Endothelial cell of umbilical vein (primary cell): Measurements from ENCODE around the gene DDX10. TPM values are rescaled to one million over a fixed set of nuclear protein-coding genes. Genes with fewer than 3 reads are reported as not detected.

Source experiments
- BruUV-seq: library from RNA; stranded (reverse); fragments of 400-500 nt; replicated peaks from 2 replicates; lab custom pipeline; 2021; lab: Mats Ljungman, UMichigan
- CTCF ChIA-PET: fragments of 300-600, 350-600 bp; sonication (Branson Sonifier 250); formaldehyde crosslinking; loops from one replicate; lab custom pipeline; 2021; ENCODE audit warnings: antibody characterized with exemption, inconsistent platforms; lab: Charles Lee
- POLR2A ChIA-PET: fragments of 300-600, 350-600 bp; sonication (Branson Sonifier 250); formaldehyde crosslinking; loops from one replicate; lab custom pipeline; 2021; ENCODE audit warnings: antibody characterized with exemption, inconsistent platforms; lab: Charles Lee
- DNase-seq: peaks from one replicate; pipeline ENCODE4 v3.0.0-alpha.2; 2011; ENCODE audit warnings: low read depth, low spot score
- FAIRE-seq: peaks from 2 replicates; lab custom pipeline; 2011; peaks lifted over from hg19 to GRCh38; lab: Jason Lieb, UNC
- H2AFZ ChIP-seq: 2 replicates; pipeline ENCODE4 v1.6.0; 2012; ENCODE audit warnings: low read depth, low read length, control low read depth, inconsistent platforms
- H3K27ac ChIP-seq: 2 replicates; pipeline ENCODE4 v1.5.1; 2011; ENCODE audit warnings: low read depth, mild to moderate bottlenecking, control low read depth, low read length, moderate library complexity; ENCODE audit not compliant: insufficient read depth
- H3K27me3 ChIP-seq, 2 experiments: 2 replicates each; pipeline versions ENCODE4 v1.6.0 to v1.6.1; 2011; ENCODE audit warnings: low read length in 2 of 2, mixed read lengths in 1 of 2; ENCODE audit not compliant: control insufficient read depth in 2 of 2, insufficient read depth in 2 of 2
- H3K36me3 ChIP-seq, 2 experiments: 2 replicates in 1 of 2; 3 replicates in 1 of 2; pipeline ENCODE4 v1.5.1; 2011; ENCODE audit warnings: low read length in 2 of 2, mild to moderate bottlenecking in 1 of 2, moderate library complexity in 1 of 2; ENCODE audit not compliant: control insufficient read depth in 2 of 2, insufficient read depth in 2 of 2; ENCODE audit errors: extremely low read depth in 1 of 2
- H3K4me1 ChIP-seq: 3 replicates; pipeline ENCODE4 v1.5.1; 2011; ENCODE audit warnings: mild to moderate bottlenecking, low read length; ENCODE audit not compliant: control insufficient read depth, insufficient read depth; ENCODE audit errors: extremely low read depth
- H3K4me2 ChIP-seq: 2 replicates; pipeline ENCODE4 v1.6.1; 2011; ENCODE audit warnings: low read length, control low read depth, mixed read lengths; ENCODE audit not compliant: insufficient read depth
- H3K4me3 ChIP-seq, 3 experiments: fragments of 200-600 bp in 1 of 3; sonication (generic), shearing (Covaris generic) in 1 of 3; replicated peaks in 1 of 3; 2 replicates each; pipeline ENCODE4 v1.5.1; 2011 to 2016; ENCODE audit warnings: control low read depth in 3 of 3, low read length in 3 of 3, mild to moderate bottlenecking in 2 of 3, inconsistent platforms in 1 of 3, low read depth in 1 of 3, moderate library complexity in 1 of 3; ENCODE audit not compliant: insufficient read depth in 1 of 3
- H3K79me2 ChIP-seq: 2 replicates; pipeline ENCODE4 v1.6.0; 2012; ENCODE audit warnings: low read length, inconsistent platforms; ENCODE audit not compliant: control insufficient read depth, insufficient read depth
- H3K9ac ChIP-seq: replicated peaks from 2 replicates; pipeline ENCODE3; 2011; ENCODE audit warnings: low read length, control low read depth; ENCODE audit not compliant: insufficient read depth; ENCODE audit errors: extremely low read depth
- H3K9me1 ChIP-seq: replicated peaks from 3 replicates; pipeline ENCODE4 v1.6.0; 2011; ENCODE audit warnings: mild to moderate bottlenecking, low read length; ENCODE audit not compliant: control insufficient read depth, insufficient read depth; ENCODE audit errors: extremely low read depth
- H3K9me3 ChIP-seq: replicated peaks from 2 replicates; pipeline ENCODE4 v1.5.1; 2012; ENCODE audit warnings: low read length, inconsistent platforms; ENCODE audit not compliant: control insufficient read depth, insufficient read depth
- H4K20me1 ChIP-seq: replicated peaks from 2 replicates; pipeline ENCODE3; 2011; ENCODE audit warnings: mild to moderate bottlenecking, low read length; ENCODE audit not compliant: control insufficient read depth, insufficient read depth; ENCODE audit errors: extremely low read depth
- EZH2 ChIP-seq: IDR thresholded peaks from 2 replicates; pipeline ENCODE4 v1.6.1; 2012; ENCODE audit warnings: borderline replicate concordance, low read depth, mild to moderate bottlenecking, moderate library complexity, low read length, inconsistent platforms; ENCODE audit not compliant: severe bottlenecking
- FOS ChIP-seq: IDR thresholded peaks from 2 replicates; pipeline ENCODE4 v1.6.1; 2011; ENCODE audit warnings: mild to moderate bottlenecking, low read length, moderate library complexity, borderline replicate concordance; ENCODE audit not compliant: insufficient read depth
- GATA2 ChIP-seq: IDR thresholded peaks from 2 replicates; pipeline ENCODE4 v1.7.0; 2011; ENCODE audit warnings: low read depth, mild to moderate bottlenecking, moderate library complexity, mixed read lengths, low read length; ENCODE audit not compliant: insufficient read length, insufficient read depth
- JUN ChIP-seq: IDR thresholded peaks from 2 replicates; pipeline ENCODE4 v1.6.1; 2011; ENCODE audit warnings: borderline replicate concordance, low read depth; ENCODE audit not compliant: insufficient read length, insufficient read depth
- MYC ChIP-seq: IDR thresholded peaks from one replicate; pipeline ENCODE4 v1.6.1; 2011; ENCODE audit warnings: mild to moderate bottlenecking, low read depth, low read length
- POLR2A ChIP-seq: IDR thresholded peaks from 2 replicates; pipeline ENCODE4 v1.6.1; 2012; ENCODE audit warnings: low read depth, mild to moderate bottlenecking, control low read depth, low read length
- POLR2AphosphoS5 ChIP-seq: IDR thresholded peaks from 2 replicates; pipeline ENCODE4 v1.6.1; 2012; ENCODE audit warnings: low read depth, mild to moderate bottlenecking, control low read depth, low read length, moderate library complexity; ENCODE audit not compliant: insufficient read depth
- dilution Hi-C: fragments of 300-500 bp; cut with MboI; formaldehyde crosslinking; loops from one replicate; pipeline ENCODE4 v1.15.0; 2019; ENCODE audit warnings: low sequenced_read_pairs; ENCODE audit not compliant: extremely low pct_ligation_motif_present
- intact Hi-C: fragments of 100-400 bp; cut with micrococcal nuclease; formaldehyde crosslinking; loops from one replicate; pipeline ENCODE4 v1.10.0; 2022
- polyA plus RNA-seq, 4 experiments: library from polyadenylated mRNA; depleted of rRNA in 3 of 4; stranded (reverse) in 3 of 4; unstranded in 1 of 4; fragments of >200 nt; gene quantifications; 2 replicates each; pipeline versions ENCODE4 v1.2.1 to v1.2.3, GENCODE V29; 2011 to 2012; ENCODE audit warnings: missing spikeins in 1 of 4
- total RNA-seq: library from RNA; stranded (reverse); gene quantifications from 2 replicates; pipeline ENCODE4 v1.2.3, GENCODE V29; 2021
- TF ChIP-seq, protein P1 (sequence below), 2 donors: IDR thresholded peaks; 1 replicate in 1 of 2; 2 replicates in 1 of 2; pipeline ENCODE4 v1.5.1; 2011; ENCODE audit warnings: low read length in 2 of 2, mild to moderate bottlenecking in 2 of 2, moderate library complexity in 2 of 2, control low read depth in 1 of 2, inconsistent platforms in 1 of 2, low read depth in 1 of 2; ENCODE audit not compliant: insufficient read depth in 1 of 2; ENCODE audit errors: extremely low read depth in 1 of 2
- TF ChIP-seq, protein P2 (sequence below): IDR thresholded peaks from 2 replicates; pipeline ENCODE4 v1.6.1; 2011; ENCODE audit not compliant: insufficient read depth, insufficient read length

DDX10 gene
- total and polyA plus RNA-seq, 2 donors (not counting 3 experiments of a cell fraction or from before 2014, with no cell fraction given) = 29.8 to 35.2 TPM

DNA sequence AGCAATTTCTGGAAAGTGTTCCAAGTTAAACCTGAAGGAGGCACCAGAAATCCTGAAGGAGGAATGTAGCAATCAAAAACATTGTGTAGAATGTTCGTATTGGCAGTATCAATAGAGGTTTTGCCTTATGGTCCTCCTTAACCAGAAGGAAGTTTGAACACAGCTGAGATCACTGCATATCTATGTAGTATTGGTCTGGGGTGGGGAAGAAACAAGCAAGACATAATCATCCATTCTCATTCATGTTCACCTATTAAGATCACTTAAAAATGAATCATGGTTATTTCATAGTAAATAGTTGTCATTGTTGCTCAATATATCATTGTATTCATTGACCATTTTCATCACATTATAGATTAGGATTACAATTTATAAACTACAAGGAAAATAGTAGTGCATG, 160.5 kb downstream of the DDX10 start:
- peak; percentile 13 for DNase-seq
- CTCF ChIA-PET = no interaction called here

More for the DNA sequence above, 160.5 kb downstream of the DDX10 start:
- Histone ChIP-seq H3K9ac (no peak overlapping the region), H3K4me1 (peaks cover 9% of the 10 kb centered on the region), H2AFZ (no peak overlapping the region), H3K4me3 (no peak overlapping the region), H3K9me1 (no peaks in the 10 kb centered on the region), H3K4me2 (no peak overlapping the region), H3K9me3 (no peaks in the 10 kb centered on the region), H3K27ac (no peak overlapping the region), H3K36me3 (no peaks in the 10 kb centered on the region), H4K20me1 (no peaks in the 10 kb centered on the region), H3K79me2 (peaks cover 11% of the 10 kb centered on the region), H3K27me3 (no peaks in the 10 kb centered on the region)
- dilution Hi-C loops (no loop called here), intact Hi-C loops (loop anchor here (1.0 kb wide), 1 partner anchor 32 kb away; no protein-coding TSS in a partner anchor)
- no TSS peak for BruUV-seq
- no peak for TF ChIP-seq MYC
- TF ChIP-seq, protein P1, sequence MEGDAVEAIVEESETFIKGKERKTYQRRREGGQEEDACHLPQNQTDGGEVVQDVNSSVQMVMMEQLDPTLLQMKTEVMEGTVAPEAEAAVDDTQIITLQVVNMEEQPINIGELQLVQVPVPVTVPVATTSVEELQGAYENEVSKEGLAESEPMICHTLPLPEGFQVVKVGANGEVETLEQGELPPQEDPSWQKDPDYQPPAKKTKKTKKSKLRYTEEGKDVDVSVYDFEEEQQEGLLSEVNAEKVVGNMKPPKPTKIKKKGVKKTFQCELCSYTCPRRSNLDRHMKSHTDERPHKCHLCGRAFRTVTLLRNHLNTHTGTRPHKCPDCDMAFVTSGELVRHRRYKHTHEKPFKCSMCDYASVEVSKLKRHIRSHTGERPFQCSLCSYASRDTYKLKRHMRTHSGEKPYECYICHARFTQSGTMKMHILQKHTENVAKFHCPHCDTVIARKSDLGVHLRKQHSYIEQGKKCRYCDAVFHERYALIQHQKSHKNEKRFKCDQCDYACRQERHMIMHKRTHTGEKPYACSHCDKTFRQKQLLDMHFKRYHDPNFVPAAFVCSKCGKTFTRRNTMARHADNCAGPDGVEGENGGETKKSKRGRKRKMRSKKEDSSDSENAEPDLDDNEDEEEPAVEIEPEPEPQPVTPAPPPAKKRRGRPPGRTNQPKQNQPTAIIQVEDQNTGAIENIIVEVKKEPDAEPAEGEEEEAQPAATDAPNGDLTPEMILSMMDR (IDR thresholded peaks at IDR 0.05; ENCODE audit: extremely low read depth in 1 of 2, insufficient read depth in 1 of 2, low read depth in 1 of 2, low read length in 2 of 2) = no peak
- no peak for TF ChIP-seq POLR2A
- TF ChIP-seq POLR2AphosphoS5 = no peak
- TF ChIP-seq FOS = no peak
- TF ChIP-seq, protein P2, sequence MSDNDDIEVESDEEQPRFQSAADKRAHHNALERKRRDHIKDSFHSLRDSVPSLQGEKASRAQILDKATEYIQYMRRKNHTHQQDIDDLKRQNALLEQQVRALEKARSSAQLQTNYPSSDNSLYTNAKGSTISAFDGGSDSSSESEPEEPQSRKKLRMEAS = no peak
- no peak for TF ChIP-seq JUN
- TF ChIP-seq GATA2 = no peak
- no peak for TF ChIP-seq EZH2
- POLR2A ChIA-PET = no interaction called here
- no peak for FAIRE-seq
